Lung (tissue), 12 donors: ENCODE measurements around the gene TNNT2. TPM values are rescaled to one million over a fixed set of nuclear protein-coding genes. Genes with fewer than 3 reads are reported as not detected.

ENCODE experiments used
- ATAC-seq: fragments of 200-7000 bp; cut with Tn5 transposase; one replicate; pipeline ENCODE4 v1.9.1; 2020; ENCODE audit warnings: moderate number of reproducible peaks; ENCODE audit not compliant: insufficient read depth, low FRiP score
- DNase-seq, 3 donors: peaks; one replicate each; pipeline ENCODE4 v3.0.0-alpha.2; 2013 to 2017
- H3K27ac ChIP-seq, 2 donors: one replicate each; pipeline ENCODE4 v1.5.1; 2013; ENCODE audit warnings: mild to moderate bottlenecking in 2 of 2, moderate library complexity in 2 of 2, control low read depth in 1 of 2, inconsistent platforms in 1 of 2, low read depth in 1 of 2, low read length in 1 of 2
- H3K27me3 ChIP-seq, 3 donors: one replicate each; pipeline ENCODE4 v1.5.1; 2013; ENCODE audit warnings: low read length in 2 of 3; ENCODE audit not compliant: control insufficient read depth in 3 of 3, insufficient read depth in 3 of 3
- H3K36me3 ChIP-seq, 4 donors: one replicate each; pipeline ENCODE4 v1.5.1; 2013; ENCODE audit warnings: low read length in 4 of 4, mild to moderate bottlenecking in 1 of 4, moderate library complexity in 1 of 4; ENCODE audit not compliant: control insufficient read depth in 4 of 4, insufficient read depth in 4 of 4
- H3K4me1 ChIP-seq, 5 donors: one replicate each; pipeline ENCODE4 v1.5.1; 2013; ENCODE audit warnings: low read length in 5 of 5, mild to moderate bottlenecking in 2 of 5, moderate library complexity in 1 of 5; ENCODE audit not compliant: control insufficient read depth in 5 of 5, insufficient read depth in 5 of 5
- H3K4me3 ChIP-seq: one replicate; pipeline ENCODE4 v1.5.1; 2013; ENCODE audit warnings: mild to moderate bottlenecking, control low read depth, moderate library complexity
- H3K9ac ChIP-seq, 2 donors: one replicate each; pipeline ENCODE4 v1.5.1; 2013; ENCODE audit warnings: low read length in 2 of 2, control low read depth in 1 of 2; ENCODE audit not compliant: insufficient read depth in 1 of 2
- H3K9me3 ChIP-seq, 4 donors: one replicate each; pipeline ENCODE4 v1.5.1; 2013; ENCODE audit warnings: low read length in 3 of 4, mild to moderate bottlenecking in 1 of 4, moderate library complexity in 1 of 4; ENCODE audit not compliant: control insufficient read depth in 4 of 4, insufficient read depth in 3 of 4
- CTCF ChIP-seq: IDR thresholded peaks from 2 replicates; pipeline ENCODE4 v1.5.1; 2012; ENCODE audit warnings: mild to moderate bottlenecking; ENCODE audit errors: control extremely low read depth, extremely low read depth
- WGBS, 2 donors: extraction: QIAGEN DNeasy Blood & Tissue Kit; methylation state at CpG; one replicate each; pipeline ENCODE4 v1.1.7; 2013; 5-methylcytosine and 5-hydroxymethylcytosine counted together
- polyA plus RNA-seq, 2 donors: library from polyadenylated mRNA; stranded (reverse); fragments of 200-250 nt; gene quantifications; one replicate each; pipeline ENCODE4 v1.2.1, GENCODE V29; 2013
- total RNA-seq, 2 donors: library from RNA; depleted of rRNA in 1 of 2; stranded (reverse); fragments of >200 nt in 1 of 2; gene quantifications; one replicate each; pipeline ENCODE4 v1.2.1, GENCODE V29; 2014 to 2021
- donor health status: control.
- donor health status: control.
- donor health status: Bipolar disorder and iron deficiency.
- donor health status: healthy.
- donor health status: DM: yes; HTN: yes; CAD: no.

TNNT2 gene
- total and polyA plus RNA-seq, 4 donors, result 2.0 to 10.4 (median 5.4) TPM

GRCh38 chr1:201408834-201409200 lies 31.3 kb upstream of the TNNT2 start:
- Histone ChIP-seq H3K9ac (no peak overlapping the region), H3K27ac (no peak overlapping the region), H3K9me3 (no peaks in the 10 kb centered on the region), H3K27me3 (no peaks in the 10 kb centered on the region), H3K36me3 (no peaks in the 10 kb centered on the region), H3K4me3 (no peak overlapping the region), H3K4me1 (peaks cover 0 to 6% (median 0%) of the 10 kb centered on the region in 5 donors)
- 71 to 75% methylated on average over 3 of the region's 3 CpGs for WGBS, 2 donors
- no peak for TF ChIP-seq CTCF
- ATAC-seq (no peak), DNase-seq (no peak)

GRCh38 chr1:201408176-201408833 lies 30.8 kb upstream of the TNNT2 start:
- TF ChIP-seq CTCF, result peak; percentile 74
- peaks cover 0 to 6% (median 0%) of the 10 kb centered on the region in 5 donors for H3K4me1 ChIP-seq
- 41 to 43% methylated on average over 11 of the region's 11 CpGs for WGBS, 2 donors

GRCh38 chr1:201406831-201407406 lies 29.4 kb upstream of the TNNT2 start:
- no peak for DNase-seq
- Histone ChIP-seq H3K4me3 (no peak overlapping the region), H3K9ac (no peak overlapping the region), H3K4me1 (peaks cover 0 to 6% (median 0%) of the 10 kb centered on the region in 5 donors), H3K9me3 (no peaks in the 10 kb centered on the region), H3K36me3 (no peaks in the 10 kb centered on the region), H3K27ac (no peak overlapping the region), H3K27me3 (no peaks in the 10 kb centered on the region)
- WGBS, 2 donors, result 85 to 86% methylated on average over 8 of the region's 8 CpGs
- no peak for TF ChIP-seq CTCF
- no peak for ATAC-seq

More at GRCh38 chr1:201408176-201408833, 30.8 kb upstream of the TNNT2 start:
- no peaks in the 10 kb centered on the region for H3K9me3 ChIP-seq
- H3K9ac ChIP-seq, result no peak overlapping the region
- H3K27me3 ChIP-seq, result no peaks in the 10 kb centered on the region
- ATAC-seq, result peak; percentile 69
- H3K4me3 ChIP-seq, result no peak overlapping the region
- DNase-seq, result peak; percentile 71 to 80 (median 80)
- H3K27ac ChIP-seq, result no peak overlapping the region
- no peaks in the 10 kb centered on the region for H3K36me3 ChIP-seq

GRCh38 chr1:201405484-201405831 lies 28.0 kb upstream of the TNNT2 start:
- Histone ChIP-seq H3K9ac (no peak overlapping the region), H3K9me3 (no peaks in the 10 kb centered on the region), H3K4me3 (no peak overlapping the region), H3K36me3 (no peaks in the 10 kb centered on the region), H3K27me3 (peaks cover 0 to 3% (median 2%) of the 10 kb centered on the region in 3 donors), H3K4me1 (peaks cover 0 to 12% (median 3%) of the 10 kb centered on the region in 5 donors), H3K27ac (no peak overlapping the region)
- peak in 2 of 3 donors; percentile 41 to 43 for DNase-seq
- TF ChIP-seq CTCF, result no peak
- WGBS, 2 donors, result 69 to 74% methylated on average over 10 of the region's 10 CpGs
- peak; percentile 53 for ATAC-seq
